ENCODE measurements around the gene RSAD1.

The RSAD1 gene

DNA sequence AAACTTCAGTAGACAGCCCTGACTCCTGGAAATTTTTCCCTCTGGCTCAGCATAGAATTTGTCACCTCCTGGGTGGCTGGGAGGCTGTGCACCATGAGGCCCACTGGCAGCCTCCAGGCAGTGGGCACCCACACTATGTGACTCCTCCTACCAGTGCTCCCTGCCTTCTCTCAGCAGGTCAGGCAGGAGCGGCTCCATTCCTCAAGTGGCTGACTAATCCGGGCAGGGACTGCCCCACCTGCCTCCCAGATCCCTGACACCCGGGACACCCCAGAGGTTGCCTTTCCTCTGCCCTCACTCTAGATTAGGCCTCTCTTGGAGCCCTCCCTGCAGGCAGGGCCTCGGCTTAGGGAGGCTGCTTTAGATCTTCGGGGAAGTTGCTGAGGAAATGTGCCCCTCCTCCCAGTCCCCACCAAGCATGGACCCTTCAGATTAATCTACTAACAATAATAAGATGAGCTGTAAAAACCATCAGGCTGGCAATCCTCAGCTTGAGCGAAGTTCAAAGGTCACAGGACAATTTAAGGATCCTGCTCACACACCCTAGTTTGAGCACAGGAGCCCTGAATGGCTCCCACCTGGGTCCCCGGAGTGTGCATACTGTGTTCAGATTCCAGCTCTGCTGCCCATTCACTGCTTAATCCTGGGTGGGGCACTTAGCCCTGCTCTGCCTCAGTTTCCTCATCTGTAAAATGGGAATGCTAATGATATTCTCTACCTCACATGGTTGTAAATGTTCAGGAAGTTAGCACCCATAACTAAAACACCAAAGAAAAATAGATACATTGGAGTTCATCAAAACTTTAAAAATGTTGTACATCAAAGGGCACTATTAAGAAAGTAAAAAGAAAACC, 19.6 kb downstream of the RSAD1 start:
- no peak for DNase-seq

GRCh38 chr17:50499270-50499669, 20.6 kb downstream of the RSAD1 start:
- DNase-seq, result no peak

- no peak for DNase-seq
Observed at GRCh38 chr17:50499721-50500120, 21.1 kb downstream of the RSAD1 start.

DNA sequence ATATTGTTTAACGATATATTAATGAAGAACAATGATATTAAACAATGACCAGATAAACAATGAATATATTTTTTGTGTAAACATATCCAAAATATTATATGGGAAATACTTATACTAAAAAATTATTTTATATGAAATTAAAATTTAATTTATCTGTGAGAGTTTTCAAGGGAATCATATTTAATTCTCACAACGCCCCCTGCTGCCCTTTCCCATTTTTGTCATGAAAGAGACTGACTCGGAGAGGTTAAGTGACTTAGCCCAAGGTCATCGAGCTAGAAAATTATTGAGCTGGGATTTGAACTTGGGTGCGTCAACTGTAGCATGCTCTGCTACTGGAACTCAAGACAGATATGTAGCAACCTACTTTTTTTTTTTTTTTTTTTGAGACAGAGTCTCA, 22.4 kb downstream of the RSAD1 start:
- peak; percentile 57 for DNase-seq

DNA sequence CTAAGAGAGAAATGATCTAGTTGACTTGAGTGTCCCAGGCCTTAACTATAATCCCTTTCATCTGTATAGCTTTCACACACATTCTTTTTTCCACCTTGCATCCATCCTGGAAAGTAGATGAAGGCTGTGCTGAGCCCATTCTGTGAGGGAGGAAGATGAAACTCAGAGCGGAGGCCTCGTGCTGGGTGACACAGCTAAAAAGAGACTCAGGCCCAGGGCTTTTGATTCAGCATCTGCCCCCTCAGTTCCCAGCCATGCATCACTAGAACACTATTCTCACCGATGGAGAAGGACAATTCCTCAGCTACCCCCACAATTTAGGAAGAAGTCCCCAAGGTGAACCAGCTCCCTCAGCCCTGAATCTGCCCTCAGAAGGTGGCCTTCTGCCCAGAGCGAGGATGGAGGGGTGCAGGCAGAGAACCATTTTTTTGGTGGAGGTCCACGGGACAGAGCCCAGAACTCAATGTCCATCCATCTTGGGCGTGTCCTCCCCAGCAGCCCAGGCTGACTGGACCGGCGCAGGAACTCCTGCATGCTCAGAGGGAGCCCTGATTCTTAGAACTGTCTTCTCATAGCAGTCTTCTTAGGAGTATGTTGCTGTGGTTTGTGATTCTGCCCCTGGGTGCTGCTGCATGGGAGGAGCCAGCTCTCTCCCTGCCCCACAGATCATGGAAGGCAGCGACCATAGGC, 23.8 kb downstream of the RSAD1 start:
- no peak for DNase-seq

DNA sequence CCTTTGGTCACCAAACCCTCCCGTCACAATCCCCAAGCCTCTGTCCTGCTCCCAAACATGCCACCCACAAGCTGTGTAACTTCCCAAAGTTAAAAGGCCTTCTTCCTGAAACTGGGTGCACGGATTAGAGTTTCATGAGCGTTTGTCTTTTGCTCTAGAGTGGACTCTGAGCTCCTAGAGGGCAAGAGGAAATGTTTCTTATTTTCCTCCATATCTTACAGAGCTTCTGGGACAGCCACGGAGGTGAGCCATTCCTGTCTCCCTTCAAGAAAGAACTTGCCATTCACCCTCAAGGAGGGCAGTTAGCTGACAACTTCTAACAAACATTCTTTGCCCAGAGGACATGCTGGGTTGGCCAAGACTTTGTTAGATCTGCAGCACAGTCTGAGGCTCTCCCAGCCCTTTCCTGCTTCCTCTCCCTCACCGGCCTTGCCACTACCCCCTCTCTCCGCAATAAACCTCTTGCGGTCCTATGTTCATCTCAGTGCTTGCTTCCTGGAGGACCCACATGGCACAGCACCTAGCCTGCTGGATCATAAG, 27.0 kb downstream of the RSAD1 start:
- DNase-seq, result no peak

DNA sequence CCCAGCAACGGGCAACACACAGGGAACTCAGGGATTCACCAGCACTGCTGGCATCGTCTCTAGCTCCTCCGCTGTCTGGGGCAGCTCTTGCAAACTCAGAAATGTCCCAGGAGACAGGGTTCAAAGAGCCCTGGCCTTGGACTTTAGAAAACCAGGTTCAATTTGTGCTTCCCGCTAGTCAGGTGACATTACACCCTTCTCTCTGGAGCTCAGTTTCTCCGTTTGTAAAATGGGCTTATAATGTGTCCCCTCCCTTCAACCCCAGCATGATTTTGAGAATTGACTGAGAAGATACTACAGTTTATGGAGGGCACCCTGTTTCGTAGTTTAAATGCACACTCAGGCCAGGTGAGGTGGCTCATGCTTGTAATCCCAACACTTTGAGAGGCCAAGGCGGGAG, 27.6 kb downstream of the RSAD1 start:
- no peak for DNase-seq

DNA sequence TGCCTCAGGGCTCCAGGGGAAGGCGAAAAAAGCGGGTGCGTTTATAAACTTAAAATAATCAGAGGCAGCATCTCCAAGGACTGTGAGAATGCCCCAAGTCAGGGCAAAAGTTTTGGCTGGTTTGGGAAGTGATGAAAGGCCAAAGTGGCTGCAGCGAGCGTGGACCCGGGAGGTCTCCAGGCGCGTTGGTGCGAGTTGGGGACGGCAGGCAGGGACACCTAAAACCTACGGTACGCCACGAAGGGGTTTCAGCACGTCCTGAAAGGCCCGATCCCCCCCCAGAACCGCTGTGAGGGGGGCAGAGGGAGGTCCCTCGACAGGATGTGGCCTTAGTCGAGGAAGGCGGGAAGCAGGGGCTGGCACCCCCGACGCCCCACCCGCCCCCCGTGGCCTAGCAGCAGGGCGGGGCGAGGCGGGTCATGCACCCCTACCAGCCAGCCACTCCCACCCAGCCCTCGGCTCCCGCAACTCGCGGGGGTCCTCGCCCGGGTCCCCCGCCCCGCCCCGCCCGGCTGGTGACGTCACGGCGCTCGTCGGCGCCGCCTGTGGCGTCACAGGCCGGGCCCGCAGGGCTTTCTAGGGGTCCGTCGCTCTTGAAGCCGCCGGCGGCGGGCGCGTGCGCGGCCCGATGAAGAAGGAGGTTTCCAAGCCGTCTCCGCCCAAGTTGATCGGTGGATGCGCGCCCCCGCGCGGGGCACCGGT, 29.4 kb downstream of the RSAD1 start, which contains the start of gene MYCBPAP:
Gene MYCBPAP, plus strand, starts transcription at position 569 of the 702 bp plus-strand sequence. CDS start 236 bp downstream, outside the sequence.
- DNase-seq, result peak; percentile 82

DNA sequence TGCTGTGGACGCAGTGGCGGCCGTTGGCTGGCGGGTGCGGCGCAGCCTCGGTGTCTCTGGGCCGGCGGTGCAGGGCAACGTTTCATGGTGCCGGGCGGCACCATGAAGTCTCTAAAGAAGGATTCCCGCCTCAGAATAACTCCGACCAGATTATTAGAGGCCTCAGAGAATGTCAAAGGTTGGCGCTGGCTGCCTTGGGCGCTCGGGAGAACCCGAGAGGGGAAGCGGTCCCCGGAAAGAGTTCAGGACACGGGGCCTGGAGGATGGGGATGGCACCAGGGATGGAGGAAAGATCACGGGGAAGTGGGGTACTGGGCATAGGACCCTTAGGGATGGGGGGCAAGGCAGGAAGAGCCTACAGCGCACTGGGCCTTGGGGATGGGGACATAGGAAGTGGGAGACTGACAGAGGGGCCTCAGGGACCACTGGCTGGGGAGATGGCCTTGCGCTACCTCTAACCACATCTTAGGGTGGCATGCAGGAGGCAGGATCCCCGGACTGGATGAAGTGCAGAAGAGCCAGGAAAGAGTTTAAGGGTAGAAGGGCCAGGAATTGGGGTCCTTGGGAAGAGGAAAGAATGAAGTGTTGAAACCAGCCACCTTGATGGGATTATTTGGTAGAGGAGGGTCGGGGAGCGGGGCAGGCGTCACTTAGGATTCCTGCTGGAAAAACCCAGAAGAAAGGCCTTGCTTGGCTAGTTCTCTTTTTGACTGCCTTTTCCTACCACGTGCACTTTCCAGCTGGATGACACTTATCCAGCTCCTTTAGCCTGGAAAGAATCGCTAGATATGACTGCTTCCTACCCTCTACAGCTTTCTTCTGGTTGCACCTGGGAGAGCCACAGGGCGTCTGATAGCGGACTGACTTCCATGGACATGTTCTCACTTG, 30.2 kb downstream of the RSAD1 start:
- no peak for DNase-seq

GRCh38 chr17:50511058-50511457, 32.4 kb downstream of the RSAD1 start:
- DNase-seq, result peak; percentile 49

GRCh38 chr17:50513495-50513894, 34.8 kb downstream of the RSAD1 start:
- DNase-seq, result no peak

GRCh38 chr17:50514388-50514787, 35.7 kb downstream of the RSAD1 start:
- DNase-seq, result no peak

DNA sequence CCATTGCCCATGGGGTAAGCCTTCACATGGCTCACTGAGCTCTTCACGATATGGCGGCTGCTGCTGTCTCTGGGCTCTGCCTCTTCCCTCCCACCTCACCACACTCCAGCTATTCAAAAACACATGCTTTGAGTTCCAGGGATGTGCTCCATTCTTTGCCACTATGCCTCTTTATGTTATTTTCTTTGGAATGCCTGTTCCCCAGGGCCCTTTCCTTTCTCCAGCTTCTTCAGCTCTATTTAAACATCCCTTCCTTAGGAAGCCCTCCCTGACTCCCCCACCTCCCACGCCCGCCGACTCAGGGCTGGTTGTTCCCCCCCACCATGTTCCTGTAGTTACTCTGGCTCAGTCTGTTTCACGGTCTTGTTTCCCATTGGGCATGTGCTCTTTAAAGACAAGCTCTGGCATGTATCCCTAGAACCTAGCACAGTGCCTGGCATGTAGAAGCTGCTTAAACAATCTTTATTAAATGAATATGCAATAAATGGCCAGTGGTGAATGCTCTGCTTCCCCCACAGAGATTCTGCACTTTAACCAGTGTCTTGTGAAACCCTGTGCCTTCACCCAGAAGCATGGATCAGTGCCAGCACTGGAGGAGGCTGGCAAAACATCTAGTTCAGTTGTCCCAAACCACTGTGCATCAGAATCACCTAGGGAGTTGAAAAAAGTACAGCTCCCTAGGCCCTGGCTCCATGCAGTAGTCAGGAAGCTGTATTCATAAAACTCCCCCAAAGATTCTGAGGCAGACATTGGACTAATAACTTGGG, 36.5 kb downstream of the RSAD1 start:
- DNase-seq, result no peak

DNA sequence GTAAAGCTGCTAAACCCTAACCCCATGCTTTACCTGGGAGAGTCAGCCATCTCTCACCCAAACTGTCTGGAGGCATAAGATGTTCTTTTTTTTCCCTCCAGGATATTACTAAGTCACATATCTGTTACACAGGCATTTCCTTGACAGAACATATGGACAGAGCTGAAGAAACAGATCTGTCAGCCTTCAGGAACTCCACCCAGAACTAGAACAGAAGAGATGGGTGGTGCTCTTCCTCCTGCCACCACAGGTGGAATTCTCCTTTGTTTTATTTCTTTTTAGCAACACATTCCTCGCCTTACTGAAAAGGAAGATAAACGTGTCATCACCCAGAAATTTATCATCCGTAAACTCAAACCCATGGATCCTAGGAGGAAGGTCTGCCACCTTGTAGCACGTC, 38.4 kb downstream of the RSAD1 start:
- DNase-seq, result no peak

DNA sequence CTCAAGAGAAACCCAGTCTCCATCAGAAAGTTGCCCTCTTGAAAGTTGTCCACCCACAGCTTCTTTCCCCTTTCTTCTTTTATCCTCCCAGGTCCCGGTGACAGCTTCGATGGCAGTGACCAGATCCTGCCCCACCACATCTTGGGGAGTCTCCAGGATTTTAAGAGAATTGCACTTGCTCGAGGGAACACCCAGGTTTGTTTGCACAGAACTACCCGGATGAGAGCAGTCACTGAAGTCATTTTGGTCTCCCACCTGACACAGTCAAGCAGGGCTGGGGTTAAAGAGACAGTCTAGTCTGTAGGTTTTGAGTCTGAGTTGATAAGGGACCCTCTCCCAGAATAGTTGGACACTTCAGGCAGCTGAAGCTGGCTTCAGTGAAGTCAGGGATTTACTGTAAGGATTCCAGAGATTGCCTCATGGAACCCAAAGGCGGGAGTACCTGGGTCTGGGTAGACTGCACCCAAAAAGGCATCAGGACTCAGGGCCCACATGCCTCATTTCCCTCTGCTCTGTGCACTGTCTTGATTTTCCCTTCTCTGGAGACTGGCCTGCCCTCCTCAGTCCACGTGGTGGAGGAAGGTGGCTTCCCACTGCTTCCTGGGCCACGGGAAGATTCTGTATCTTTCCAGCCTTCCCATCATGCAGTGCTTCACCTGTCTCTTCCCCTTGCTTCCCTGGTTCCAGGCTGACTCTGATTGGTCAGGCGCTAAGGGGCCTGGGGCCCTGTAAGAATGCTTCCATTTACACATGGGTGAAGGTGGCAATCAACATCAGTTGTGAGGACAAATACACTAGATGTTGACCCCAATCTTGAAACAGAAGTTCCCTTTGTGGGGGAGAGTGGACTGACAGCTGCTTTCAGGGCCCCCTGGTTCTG, 39.1 kb downstream of the RSAD1 start:
- DNase-seq, result no peak

- no peak for DNase-seq
Observed at GRCh38 chr17:50518384-50519023, 39.8 kb downstream of the RSAD1 start.

GRCh38 chr17:50519141-50519834, 40.6 kb downstream of the RSAD1 start:
- no peak for DNase-seq

DNA sequence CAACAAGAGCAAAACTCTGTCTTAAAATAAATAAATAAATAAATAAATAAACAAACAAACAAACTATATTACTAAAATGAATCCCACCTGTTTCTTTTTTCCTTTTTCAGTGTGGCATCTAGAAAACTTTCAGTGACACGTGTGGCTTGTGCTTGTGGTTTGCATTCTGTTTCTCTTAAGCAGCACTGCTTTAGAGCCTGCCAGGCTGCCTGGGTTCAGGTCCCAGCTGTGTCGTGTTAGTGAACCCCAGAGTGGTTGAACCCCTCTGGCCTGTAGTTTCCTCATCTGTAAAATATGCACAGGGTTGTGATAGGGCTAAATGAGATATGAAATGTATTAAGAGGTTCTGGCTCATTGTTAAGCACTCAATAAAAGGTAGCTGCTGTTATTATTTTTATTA, 41.8 kb downstream of the RSAD1 start:
- no peak for DNase-seq

DNA sequence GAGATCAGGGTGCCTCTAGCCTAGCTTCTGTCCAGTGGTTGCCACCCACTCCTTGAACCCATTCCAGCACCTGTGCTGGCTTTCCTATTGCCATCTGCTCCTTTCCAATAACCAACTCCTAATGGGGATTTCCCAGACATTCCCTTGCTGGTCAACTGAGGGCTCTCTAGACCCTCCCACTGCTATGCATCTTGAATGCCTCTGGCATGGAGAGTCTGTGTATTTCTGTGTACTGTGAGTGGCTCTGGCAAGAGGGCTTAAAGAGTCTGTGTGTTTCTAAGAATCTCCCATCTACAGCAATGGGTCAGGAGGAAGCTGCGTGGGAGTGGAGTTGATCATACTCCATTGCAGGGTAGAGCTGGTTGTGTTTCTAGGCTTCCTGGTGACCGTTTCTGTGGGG, 42.9 kb downstream of the RSAD1 start:
- no peak for DNase-seq
